ENCODE measurements around the gene C2orf72. TPM values are rescaled to one million over a fixed set of nuclear protein-coding genes. Genes with fewer than 3 reads are reported as not detected.
A peak's percentile ranks its signal among the peaks of the same experiment; 100 is the strongest.

Gene C2orf72
- total and polyA plus RNA-seq, 2 of the 13 experiments (the other 11 are each of a cell fraction or from before 2014, with no cell fraction given): 147 to 203 TPM

GRCh38 chr2:231000211-231000904 lies 37.0 kb upstream of the C2orf72 start (continued):
- no peak for TF ChIP-seq ZNF710 (CRISPR knock-in tag; IDR thresholded peaks at IDR 0.05; ENCODE audit: borderline replicate concordance)
- no peak for TF ChIP-seq RCOR2 (CRISPR knock-in tag; IDR thresholded peaks at IDR 0.05)
- no peak for TF ChIP-seq CEBPZ (IDR thresholded peaks at IDR 0.05; ENCODE audit: low read length)
- peak; percentile 51; the same call in 1 of the 2 replicates for TF ChIP-seq HOXA3 (CRISPR knock-in tag; IDR thresholded peaks at IDR 0.05)
- TF ChIP-seq ATRX (CRISPR knock-in tag; IDR thresholded peaks at IDR 0.05; ENCODE audit: borderline replicate concordance): no peak
- TF ChIP-seq ZHX2 (IDR thresholded peaks at IDR 0.05; ENCODE audit: low read depth): no peak
- TF ChIP-seq ZHX2 (CRISPR knock-in tag; IDR thresholded peaks at IDR 0.05; ENCODE audit: borderline replicate concordance): no peak
- 0 out of 2 replicates have a peak, but pooled peaks have one; percentile 33 for TF ChIP-seq THAP7 (CRISPR knock-in tag; IDR thresholded peaks at IDR 0.05)
- TF ChIP-seq KMT2A (CRISPR knock-in tag; IDR thresholded peaks at IDR 0.05): no peak
- TF ChIP-seq PHF5A (CRISPR knock-in tag; IDR thresholded peaks at IDR 0.05; ENCODE audit: low read depth, unreplicated experiment): peak; percentile 53
- no peak for TF ChIP-seq FLYWCH1 (CRISPR knock-in tag; IDR thresholded peaks at IDR 0.05)
- no peak for TF ChIP-seq ZNF616 (CRISPR knock-in tag; IDR thresholded peaks at IDR 0.05; ENCODE audit: low read depth)
- no peak for TF ChIP-seq ZNF337 (CRISPR knock-in tag; IDR thresholded peaks at IDR 0.05; ENCODE audit: borderline replicate concordance, low read depth)
- TF ChIP-seq STAG1 (CRISPR knock-in tag; IDR thresholded peaks at IDR 0.05): peak; percentile 85
- peak; percentile 60 for TF ChIP-seq SMC3 (IDR thresholded peaks at IDR 0.05; ENCODE audit: low read length)
- TF ChIP-seq ZNF367 (CRISPR knock-in tag; IDR thresholded peaks at IDR 0.05; ENCODE audit: borderline replicate concordance): 0 out of 2 replicates have a peak, but pooled peaks have one; percentile 14

All from HepG2 (cell line).